H1 (cell line): Measurements from ENCODE around the gene IL22RA2.

Source experiments
- BRCA1 ChIP-seq: IDR thresholded peaks from 2 replicates; pipeline ENCODE4 v1.6.1; 2012; ENCODE audit warnings: low read depth, low read length, improper control_type of control experiment
- CEBPB ChIP-seq: IDR thresholded peaks from 2 replicates; pipeline ENCODE4 v1.6.1; 2012; ENCODE audit warnings: low read depth, low read length
- CTCF ChIP-seq, 3 experiments: IDR thresholded peaks; 1 replicate in 2 of 3; 2 replicates in 1 of 3; pipeline versions ENCODE4 v1.5.1 to v1.6.1; 2011; ENCODE audit warnings: low read length in 3 of 3, mild to moderate bottlenecking in 3 of 3, inconsistent platforms in 2 of 3, low read depth in 1 of 3, moderate library complexity in 1 of 3; ENCODE audit not compliant: insufficient read depth in 1 of 3; ENCODE audit errors: control extremely low read depth in 1 of 3
- EP300 ChIP-seq, 2 experiments: IDR thresholded peaks; 1 replicate in 1 of 2; 2 replicates in 1 of 2; pipeline ENCODE4 v1.6.1; 2011 to 2012; ENCODE audit warnings: low read depth in 2 of 2, low read length in 2 of 2, mild to moderate bottlenecking in 2 of 2, borderline replicate concordance in 1 of 2, inconsistent platforms in 1 of 2, moderate library complexity in 1 of 2
- EZH2 ChIP-seq: fragments of 200-600 bp; sonication (generic); IDR thresholded peaks from 2 replicates; pipeline ENCODE4 v1.7.1; 2012; ENCODE audit warnings: low read depth, mild to moderate bottlenecking, moderate library complexity, low read length, inconsistent platforms; ENCODE audit not compliant: severe bottlenecking
- POLR2AphosphoS5 ChIP-seq: IDR thresholded peaks from 2 replicates; pipeline ENCODE4 v1.6.1; 2011; ENCODE audit warnings: low read depth, low read length
- SAP30 ChIP-seq: fragments of 300-600 bp; sonication (generic); IDR thresholded peaks from 2 replicates; pipeline ENCODE4 v1.7.1; 2012; ENCODE audit warnings: low read length, moderate library complexity, mild to moderate bottlenecking, inconsistent platforms; ENCODE audit not compliant: insufficient read depth, insufficient replicate concordance
- SP1 ChIP-seq: IDR thresholded peaks from 2 replicates; pipeline ENCODE4 v1.6.1; 2011; ENCODE audit warnings: low read depth, low read length
- TAF1 ChIP-seq: IDR thresholded peaks from 2 replicates; pipeline ENCODE4 v1.6.1; 2011; ENCODE audit warnings: mild to moderate bottlenecking, low read depth, low read length
- TAF7 ChIP-seq: optimal IDR thresholded peaks from 2 replicates; pipeline ENCODE3; 2011; ENCODE audit warnings: low read depth, mild to moderate bottlenecking, inconsistent platforms, low read length, moderate library complexity, borderline replicate concordance
- TEAD4 ChIP-seq: IDR thresholded peaks from 2 replicates; pipeline ENCODE4 v1.6.1; 2012; ENCODE audit warnings: low read depth, low read length, inconsistent platforms, mixed read lengths
- USF2 ChIP-seq: IDR thresholded peaks from 2 replicates; pipeline ENCODE4 v1.6.1; 2011; ENCODE audit warnings: low read length, improper control_type of control experiment
- YY1 ChIP-seq: IDR thresholded peaks from 2 replicates; pipeline ENCODE4 v1.6.1; 2011; ENCODE audit warnings: low read depth, mild to moderate bottlenecking, low read length

GRCh38 chr6:137105375-137105774 lies 68.1 kb downstream of the IL22RA2 start:
- no peak for TF ChIP-seq SAP30
- TF ChIP-seq TAF1: no peak
- TF ChIP-seq BRCA1: no peak
- no peak for TF ChIP-seq POLR2AphosphoS5
- TF ChIP-seq CTCF (IDR thresholded peaks at IDR 0.05; ENCODE audit: control extremely low read depth in 1 of 3, insufficient read depth in 1 of 3, low read depth in 1 of 3, low read length in 3 of 3): no peak
- TF ChIP-seq EP300 (IDR thresholded peaks at IDR 0.05; ENCODE audit: borderline replicate concordance in 1 of 2, low read depth in 2 of 2, low read length in 2 of 2): no peak
- TF ChIP-seq USF2: no peak
- no peak for TF ChIP-seq YY1
- TF ChIP-seq TAF7: no peak
- no peak for TF ChIP-seq CEBPB
- no peak for TF ChIP-seq SP1
- TF ChIP-seq TEAD4: no peak
- TF ChIP-seq EZH2: no peak
